RWPE1 (cell line): Measurements from ENCODE around the gene PCDHB16.
A peak's percentile ranks its signal among the peaks of the same experiment; 100 is the strongest.
"Not testable (repeated sequence)": the region's sequence is repeated elsewhere in the genome, so short reads cannot be mapped to it uniquely, and the experiment has no call there.

ENCODE experiments used
- CTCF ChIA-PET: fragments of 350-600 bp; sonication (Branson Sonifier 250); formaldehyde crosslinking; extraction: SDS; loops from one replicate; lab custom pipeline; 2021; lab: Yijun Ruan, JAX
- POLR2A ChIA-PET: fragments of 400-600 bp; formaldehyde crosslinking; extraction: SDS; loops from one replicate; lab custom pipeline; 2020; ENCODE audit warnings: antibody characterized with exemption; ENCODE audit not compliant: low non-redundant PET; lab: Yijun Ruan, JAX
- DNase-seq: peaks from one replicate; pipeline ENCODE4 v3.0.0; 2012; ENCODE audit warnings: low spot score
- H3K27ac ChIP-seq: fragments of 450-650 bp; 2 replicates; pipeline ENCODE4 v1.5.1; 2017
- CTCF ChIP-seq: fragments of 450-650 bp; conservative IDR thresholded peaks from 2 replicates; pipeline ENCODE4 v1.5.1; 2017; ENCODE audit warnings: low read depth, mild to moderate bottlenecking

PCDHB16 gene

DNA sequence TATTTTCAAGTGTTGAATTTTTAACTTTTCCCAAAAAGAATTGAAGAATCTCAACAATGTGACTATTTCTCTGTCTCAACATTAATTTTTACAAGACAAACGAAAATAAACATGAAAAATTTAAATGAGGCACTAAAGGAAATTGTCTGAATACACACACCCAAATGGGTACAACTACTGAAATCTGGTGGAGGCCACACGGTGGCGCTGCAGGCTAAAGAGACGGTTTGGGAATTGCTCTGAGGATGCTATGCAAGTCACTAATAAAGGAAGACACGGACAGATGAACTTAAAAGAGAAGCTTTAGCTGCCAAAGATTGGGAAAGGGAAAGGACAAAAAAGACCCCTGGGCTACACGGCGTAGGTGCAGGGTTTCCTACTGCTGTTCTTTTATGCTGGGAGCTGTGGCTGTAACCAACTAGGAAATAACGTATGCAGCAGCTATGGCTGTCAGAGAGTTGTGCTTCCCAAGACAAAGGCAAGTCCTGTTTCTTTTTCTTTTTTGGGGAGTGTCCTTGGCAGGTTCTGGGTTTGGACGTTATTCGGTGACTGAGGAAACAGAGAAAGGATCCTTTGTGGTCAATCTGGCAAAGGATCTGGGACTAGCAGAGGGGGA lies 10.0 kb downstream of the PCDHB16 start, which contains the start of gene PCDHB10:
TSS of gene PCDHB10 (plus strand) at position 244 of the 616 bp plus-strand sequence. CDS start at position 444, 200 bp downstream.
- ChIA-PET POLR2A (no interaction called here), CTCF (interaction anchor here (0.6 to 1.0 kb wide), 10 partner anchors 10 to 372 kb away, joined by 3 to 4 read pairs (median 3); partner anchors contain the start of genes PCDHB14, PCDHB6, PCDHGA1 and PCDHGB1)
- DNase-seq = no peak
- H3K27ac ChIP-seq = no peak within 1 kb of the TSS
- peak; percentile 65 for TF ChIP-seq CTCF

- CTCF ChIA-PET = not testable (repeated sequence)
Measured at GRCh38 chr5:141194332-141194731, 12.1 kb downstream of the PCDHB16 start.

GRCh38 chr5:141196363-141196762 lies 14.2 kb downstream of the PCDHB16 start:
- no peak for DNase-seq
- ChIA-PET CTCF (interaction anchor here (0.6 to 1.2 kb wide), 5 partner anchors 8 to 432 kb away, joined by 3 to 5 read pairs (median 3); no protein-coding TSS in a partner anchor), POLR2A (no interaction called here)
- no peak for TF ChIP-seq CTCF
- H3K27ac ChIP-seq = no peak overlapping the region

More at GRCh38 chr5:141194332-141194731, 12.1 kb downstream of the PCDHB16 start:
- POLR2A ChIA-PET, DNase-seq, H3K27ac ChIP-seq: not testable (repeated sequence)

- TF ChIP-seq CTCF = peak; percentile 69
- no peak within 1 kb of the TSS for H3K27ac ChIP-seq
- CTCF ChIA-PET = interaction anchor here (0.6 to 1.4 kb wide), 27 partner anchors 9 to 1131 kb away, joined by 3 to 7 read pairs (median 4); partner anchors contain the start of genes PCDHB14, PCDHGA1, PCDHGA12 and PCDHGA2
- POLR2A ChIA-PET = no interaction called here
- peak; percentile 27 for DNase-seq
Measured at GRCh38 chr5:141199359-141200235, 17.4 kb downstream of the PCDHB16 start, which contains the start of gene PCDHB11. PCDHB11 (plus strand) TSS chr5:141199627; CDS start chr5:141199775, 148 bp downstream.

DNA sequence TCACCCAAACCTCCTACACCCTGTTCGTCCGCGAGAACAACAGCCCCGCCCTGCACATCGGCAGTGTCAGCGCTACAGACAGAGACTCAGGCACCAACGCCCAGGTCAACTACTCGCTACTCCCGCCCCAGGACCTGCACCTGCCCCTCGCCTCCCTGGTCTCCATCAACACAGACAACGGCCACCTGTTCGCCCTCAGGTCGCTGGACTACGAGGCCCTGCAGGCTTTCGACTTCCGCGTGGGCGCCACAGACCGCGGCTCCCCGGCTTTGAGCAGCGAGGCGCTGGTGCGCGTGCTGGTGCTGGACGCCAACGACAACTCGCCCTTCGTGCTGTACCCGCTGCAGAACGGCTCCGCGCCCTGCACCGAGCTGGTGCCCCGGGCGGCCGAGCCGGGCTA lies 18.9 kb downstream of the PCDHB16 start:
- H3K27ac ChIP-seq, DNase-seq, CTCF ChIA-PET, POLR2A ChIA-PET: not testable (repeated sequence)

GRCh38 chr5:141201646-141202045 lies 19.5 kb downstream of the PCDHB16 start:
- DNase-seq, POLR2A ChIA-PET, H3K27ac ChIP-seq: not testable (repeated sequence)
- CTCF ChIA-PET = interaction anchor here (0.6 to 0.8 kb wide), 2 partner anchors 9 to 313 kb away, joined by 3 to 5 read pairs; partner anchors contain the start of gene PCDHB10

DNA sequence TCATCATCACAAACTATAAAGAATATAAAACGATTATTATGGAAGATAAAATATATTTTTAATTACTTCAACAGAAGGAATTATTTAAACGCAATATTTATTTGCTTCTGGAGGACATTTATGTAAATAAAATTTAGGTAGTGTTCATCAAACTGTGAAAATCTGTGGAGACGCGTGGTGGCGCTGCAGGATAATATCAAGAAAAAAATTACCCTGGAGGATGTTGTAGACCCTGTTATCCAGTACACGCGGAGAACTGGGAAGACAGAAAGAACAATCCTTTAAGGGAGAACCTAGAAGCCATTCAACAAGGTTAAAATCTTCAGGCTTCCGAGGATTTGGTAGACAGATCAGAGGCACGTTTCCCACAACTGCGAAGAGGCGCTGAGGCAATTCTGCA lies 26.3 kb downstream of the PCDHB16 start, which contains the start of gene PCDHB12:
TSS of gene PCDHB12 (plus strand) at position 242 of the 400 bp plus-strand sequence. CDS start 189 bp downstream, outside the sequence.
- DNase-seq = no peak
- no peak for TF ChIP-seq CTCF
- POLR2A ChIA-PET = no interaction called here
- no peak within 1 kb of the TSS for H3K27ac ChIP-seq
- CTCF ChIA-PET = interaction anchor here (0.6 to 1.4 kb wide), 4 partner anchors 8 to 666 kb away, joined by 3 to 4 read pairs (median 3); partner anchors contain the start of gene PCDHB2

DNA sequence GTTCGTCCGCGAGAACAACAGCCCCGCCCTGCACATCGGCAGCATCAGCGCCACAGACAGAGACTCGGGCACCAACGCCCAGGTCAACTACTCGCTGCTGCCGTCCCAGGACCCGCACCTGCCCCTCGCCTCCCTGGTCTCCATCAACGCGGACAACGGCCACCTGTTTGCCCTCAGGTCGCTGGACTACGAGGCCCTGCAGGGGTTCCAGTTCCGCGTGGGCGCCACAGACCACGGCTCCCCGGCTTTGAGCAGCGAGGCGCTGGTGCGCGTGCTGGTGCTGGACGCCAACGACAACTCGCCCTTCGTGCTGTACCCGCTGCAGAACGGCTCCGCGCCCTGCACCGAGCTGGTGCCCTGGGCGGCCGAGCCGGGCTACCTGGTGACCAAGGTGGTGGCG lies 28.1 kb downstream of the PCDHB16 start:
- CTCF ChIA-PET, DNase-seq, POLR2A ChIA-PET, H3K27ac ChIP-seq: not testable (repeated sequence)

- CTCF ChIA-PET, POLR2A ChIA-PET, H3K27ac ChIP-seq, DNase-seq: not testable (repeated sequence)
Measured at GRCh38 chr5:141210849-141211248, 28.7 kb downstream of the PCDHB16 start.
